GM12875 (cell line): ENCODE measurements around the gene HADHB.
"Not testable (repeated sequence)": the region's sequence is repeated elsewhere in the genome, so short reads cannot be mapped to it uniquely, and the experiment has no call there.

Experiments
- H3K4me3 ChIP-seq: one replicate; pipeline ENCODE4 v1.5.1; 2011; ENCODE audit warnings: low read depth, low read length, control low read depth
- CTCF ChIP-seq: IDR thresholded peaks from 2 replicates; pipeline ENCODE4 v1.5.1; 2011; ENCODE audit warnings: low read depth, mild to moderate bottlenecking, control low read depth, inconsistent platforms, low read length, moderate library complexity, borderline replicate concordance; ENCODE audit not compliant: insufficient read depth

The HADHB gene

GRCh38 chr2:26245231-26245732 lies 543 bp downstream of the HADHB start:
- no peak for TF ChIP-seq CTCF
- H3K4me3 ChIP-seq = peak overlapping the region; percentile 73

- no peak for TF ChIP-seq CTCF
These were observed 1.1 kb downstream of the HADHB start for GRCh38 chr2:26245810-26246209.

GRCh38 chr2:26246818-26247217 lies 2.1 kb downstream of the HADHB start:
- no peak overlapping the region for H3K4me3 ChIP-seq

More at GRCh38 chr2:26245810-26246209, 1.1 kb downstream of the HADHB start:
- peak overlapping the region; percentile 73 for H3K4me3 ChIP-seq

GRCh38 chr2:26249625-26250024 lies 4.9 kb downstream of the HADHB start:
- no peak overlapping the region for H3K4me3 ChIP-seq
- no peak for TF ChIP-seq CTCF

More at GRCh38 chr2:26246818-26247217, 2.1 kb downstream of the HADHB start:
- no peak for TF ChIP-seq CTCF

- TF ChIP-seq CTCF = no peak
- no peak overlapping the region for H3K4me3 ChIP-seq
These were observed 7.2 kb downstream of the HADHB start for GRCh38 chr2:26251893-26252292.

GRCh38 chr2:26255759-26256384 lies 11.1 kb downstream of the HADHB start:
- TF ChIP-seq CTCF = no peak
- H3K4me3 ChIP-seq = no peak overlapping the region

GRCh38 chr2:26258836-26259235 lies 14.1 kb downstream of the HADHB start:
- not testable (repeated sequence) for H3K4me3 ChIP-seq
